ENCODE data around the gene CCNT1.

- TF ChIP-seq EZH2 (optimal IDR thresholded peaks at IDR 0.05; ENCODE audit: low read depth, low read length) (no peak), CTCF (IDR thresholded peaks at IDR 0.05; ENCODE audit: low read length) (no peak)
Observed at GRCh38 chr12:48716168-48716492, 377 bp downstream of the CCNT1 start.

All from MM.1S (cell line).